H54 (cell line): ENCODE data around the gene PIGC.

Experiments
- DNase-seq: peaks from one replicate; pipeline ENCODE4 v3.0.0; 2011; ENCODE audit warnings: low spot score, mixed read lengths; ENCODE audit not compliant: insufficient read length
- FAIRE-seq: peaks from 3 replicates; lab custom pipeline; 2011; peaks lifted over from hg19 to GRCh38; lab: Jason Lieb, UNC
- POLR2A ChIP-seq: IDR thresholded peaks from 2 replicates; pipeline ENCODE4 v1.6.1; 2011; ENCODE audit warnings: low read depth, mild to moderate bottlenecking, low read length

PIGC gene

DNA sequence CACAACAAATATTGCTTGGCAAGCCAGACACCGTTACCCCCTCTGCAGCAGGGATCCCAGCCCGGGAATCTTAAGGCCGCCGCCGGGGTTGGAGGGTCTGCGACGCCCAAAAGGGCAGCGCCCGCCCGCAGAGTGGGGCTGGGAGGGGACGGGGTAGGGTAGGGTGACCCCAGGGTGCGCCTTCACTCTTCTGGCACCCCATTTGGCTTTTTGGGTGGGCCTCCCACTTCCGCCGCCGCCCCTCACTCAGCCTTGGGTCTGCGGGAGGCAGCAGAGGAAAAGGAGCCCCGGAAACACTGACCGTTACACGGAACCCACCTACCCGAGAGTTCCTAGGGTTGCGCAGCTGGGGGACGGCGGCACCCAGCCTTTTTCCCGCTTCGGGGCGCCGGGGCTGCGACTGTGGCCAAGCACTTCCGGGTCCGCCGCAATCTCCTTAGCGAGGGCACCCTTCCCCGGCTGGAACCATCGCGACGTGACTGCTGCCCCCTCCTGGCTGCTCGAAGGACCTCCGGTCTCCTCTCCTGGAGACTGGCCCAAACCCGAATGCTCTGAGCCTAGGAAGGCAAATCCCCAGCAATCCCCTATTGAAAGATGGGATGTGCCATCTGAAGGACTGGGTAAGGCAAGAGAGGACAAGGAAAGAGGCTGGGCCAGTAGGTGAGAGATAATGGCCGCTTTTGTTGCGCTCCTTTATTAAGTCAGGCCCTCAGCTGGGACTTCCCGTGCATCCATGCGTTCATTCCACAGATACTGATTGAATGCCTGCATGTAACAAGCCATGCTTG, at the start of gene PIGC:
PIGC (minus strand) TSS at position 404 of the 788 bp plus-strand sequence. CDS start 1,447 bp downstream, outside the sequence.
- peak; percentile 87 for DNase-seq
- TF ChIP-seq POLR2A = peak; percentile 68
- peak; percentile 38 for FAIRE-seq

DNA sequence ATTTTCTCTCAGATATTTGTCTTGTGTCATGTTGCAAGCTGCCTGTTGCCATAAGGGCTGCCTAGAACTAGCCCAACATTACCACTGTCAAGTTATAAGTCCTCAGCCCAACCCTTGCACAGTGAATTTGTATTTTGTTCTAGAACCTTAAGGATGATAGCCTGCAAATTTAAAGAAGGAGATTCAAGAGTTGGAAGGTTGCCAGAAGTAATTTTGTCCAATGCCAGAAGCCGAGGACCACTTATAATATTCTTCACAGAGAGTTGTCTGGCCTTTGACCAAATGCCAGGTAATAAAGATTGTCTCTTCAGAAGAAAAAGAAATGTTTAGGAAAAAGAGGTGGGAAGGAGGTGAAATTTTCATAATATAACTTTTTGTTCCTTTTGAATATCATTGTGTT, 48.6 kb upstream of the PIGC start:
- no peak for DNase-seq
- FAIRE-seq = no peak

DNA sequence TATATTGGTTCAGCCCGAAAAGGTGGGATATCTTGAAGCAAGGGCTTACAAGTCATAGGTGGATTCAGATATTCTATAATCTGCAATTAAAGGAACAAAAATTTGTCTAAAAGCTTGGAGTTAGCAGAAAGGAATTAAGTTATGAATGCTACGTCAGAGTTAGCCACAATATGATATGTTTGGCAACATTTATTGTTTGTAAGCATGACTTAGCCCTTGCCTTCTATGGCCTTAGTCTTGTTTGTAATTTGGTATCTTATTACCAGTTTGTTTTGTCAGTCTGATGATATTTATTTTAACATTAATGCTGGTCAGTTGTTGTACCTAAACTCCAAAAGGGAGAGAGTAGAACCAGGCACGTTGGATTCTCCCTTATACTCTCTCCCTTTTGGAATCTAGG, 46.0 kb upstream of the PIGC start:
- FAIRE-seq (no peak), DNase-seq (no peak)
- TF ChIP-seq POLR2A = no peak

More for the DNA sequence above, 48.6 kb upstream of the PIGC start:
- TF ChIP-seq POLR2A = no peak

DNA sequence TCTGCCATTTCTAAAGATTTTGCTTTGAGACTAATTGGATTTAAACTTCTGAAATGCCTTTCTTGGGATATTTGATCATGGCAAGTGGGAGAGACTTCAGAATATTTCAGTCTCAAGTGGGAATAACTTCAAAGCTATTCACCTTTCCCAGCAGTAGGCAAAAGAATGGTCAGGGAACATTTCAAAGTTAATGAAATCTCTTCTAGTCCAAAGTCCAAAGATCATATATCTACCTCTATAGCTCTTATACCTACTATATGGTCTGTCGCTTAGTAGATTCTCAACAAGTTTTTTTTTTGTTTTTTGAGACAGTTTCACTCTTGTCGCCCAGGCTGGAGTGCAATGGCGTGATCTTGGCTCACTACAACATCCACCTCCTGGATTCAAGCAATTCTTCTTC, 44.5 kb upstream of the PIGC start:
- FAIRE-seq (no peak), DNase-seq (no peak)
- no peak for TF ChIP-seq POLR2A

- DNase-seq (no peak), FAIRE-seq (no peak)
- no peak for TF ChIP-seq POLR2A
Measured at GRCh38 chr1:172487550-172487949, 43.7 kb upstream of the PIGC start.

DNA sequence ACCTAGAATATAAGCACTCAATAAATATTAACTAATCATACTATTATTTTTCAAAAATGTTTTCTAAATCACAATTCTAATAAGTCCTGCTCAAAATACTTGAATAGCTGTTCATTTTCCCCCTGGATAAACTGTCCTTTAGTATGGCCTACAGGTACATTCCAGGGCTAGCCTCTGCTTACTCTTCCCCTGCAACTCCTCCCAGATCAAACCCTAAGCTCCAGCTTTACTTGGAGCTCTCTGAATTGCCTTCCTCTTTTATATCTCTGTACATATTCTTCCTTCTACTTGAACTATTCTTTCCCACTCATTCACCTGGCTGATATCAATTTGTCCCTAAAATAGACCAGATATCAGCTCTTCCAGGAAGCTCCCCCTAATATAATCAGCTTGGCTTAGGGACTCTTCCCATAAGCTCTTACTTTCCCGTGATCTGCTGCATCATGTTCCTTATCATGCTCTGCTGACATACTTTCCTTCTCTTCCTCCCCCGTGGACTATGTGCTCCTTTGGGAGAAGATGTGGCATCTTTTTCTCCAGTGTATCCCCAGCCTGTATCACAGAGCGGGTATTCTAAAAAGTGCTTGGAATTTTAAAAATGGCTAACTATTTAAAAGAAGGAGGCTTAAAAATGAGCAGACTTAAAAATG, 43.1 kb upstream of the PIGC start:
- no peak for FAIRE-seq
- TF ChIP-seq POLR2A = no peak
- DNase-seq = no peak

DNA sequence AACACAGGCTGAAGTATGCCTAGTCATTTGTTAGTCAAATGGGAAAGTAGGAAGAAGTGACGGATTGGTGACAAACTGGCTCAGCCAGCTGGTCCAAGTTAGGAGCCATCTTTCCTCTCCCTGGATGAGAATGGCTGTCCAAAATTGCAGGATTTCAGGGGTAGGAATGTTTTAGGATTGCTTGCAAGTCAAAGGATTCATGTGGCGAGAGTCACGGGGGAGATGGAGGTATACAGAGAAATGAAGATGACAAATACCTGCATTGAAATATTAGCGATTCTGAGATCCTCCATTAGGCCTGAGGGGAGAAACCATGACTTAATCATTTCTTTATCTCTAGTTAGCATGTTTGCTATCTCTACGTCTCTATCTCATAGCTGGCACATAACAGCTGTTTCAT, 41.8 kb upstream of the PIGC start:
- TF ChIP-seq POLR2A = no peak
- FAIRE-seq (no peak), DNase-seq (no peak)

- TF ChIP-seq POLR2A = no peak
- FAIRE-seq = no peak
- no peak for DNase-seq
Measured at GRCh38 chr1:172484252-172484651, 40.4 kb upstream of the PIGC start.

GRCh38 chr1:172483448-172483847, 39.6 kb upstream of the PIGC start:
- DNase-seq (no peak), FAIRE-seq (no peak)
- no peak for TF ChIP-seq POLR2A

- DNase-seq = no peak
- no peak for TF ChIP-seq POLR2A
- FAIRE-seq = no peak
Measured at GRCh38 chr1:172482044-172482443, 38.2 kb upstream of the PIGC start.

DNA sequence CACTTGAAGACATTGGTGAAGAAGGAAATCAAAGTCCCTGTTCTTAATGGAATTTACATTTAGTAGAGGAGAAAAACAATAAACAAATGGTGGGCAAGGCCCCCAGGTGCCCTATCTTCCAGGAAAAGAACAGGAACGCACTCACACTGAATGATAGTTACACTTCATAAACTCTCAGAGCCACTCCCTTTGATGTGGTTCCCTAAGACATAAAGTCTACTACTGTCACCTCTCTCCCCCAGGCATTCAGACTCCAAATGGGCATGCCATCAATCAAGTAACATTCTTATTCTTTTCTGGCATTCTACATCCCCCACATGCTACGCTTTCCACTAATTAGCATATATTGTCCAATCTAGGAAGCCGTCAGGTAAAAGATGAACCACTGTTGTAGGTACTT, 36.6 kb upstream of the PIGC start:
- no peak for FAIRE-seq
- no peak for TF ChIP-seq POLR2A
- DNase-seq = no peak

- DNase-seq (no peak), FAIRE-seq (no peak)
- no peak for TF ChIP-seq POLR2A
Measured at GRCh38 chr1:172478485-172478884, 34.6 kb upstream of the PIGC start.

DNA sequence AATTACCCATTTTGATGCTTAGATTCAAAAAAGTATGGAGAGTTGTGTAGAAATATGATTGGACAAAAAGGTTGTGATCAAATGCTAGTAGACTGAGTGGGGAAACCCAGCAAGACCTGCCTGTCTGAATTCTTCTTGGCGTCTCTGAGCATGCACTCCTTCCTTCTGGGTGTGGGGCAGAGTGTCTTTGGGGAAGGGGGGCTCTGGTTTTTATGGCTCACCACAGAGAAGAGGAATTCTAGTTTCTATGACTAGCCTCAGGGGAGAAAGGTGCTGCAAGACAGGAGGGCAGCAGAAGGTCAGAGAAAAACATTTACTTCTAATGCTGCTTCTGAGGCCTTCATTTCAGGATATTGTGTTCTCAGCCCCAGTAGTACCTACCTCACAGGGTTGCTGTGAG, 33.9 kb upstream of the PIGC start:
- no peak for TF ChIP-seq POLR2A
- no peak for DNase-seq
- FAIRE-seq = no peak

- FAIRE-seq (no peak), DNase-seq (no peak)
- TF ChIP-seq POLR2A = no peak
Measured at GRCh38 chr1:172477216-172477615, 33.3 kb upstream of the PIGC start.
